OCI-LY3 (cell line): Measurements from ENCODE around the gene UFSP1.

Experiments used
- CTCF ChIP-seq: fragments of 200-600, 300-600 bp; sonication (generic); IDR thresholded peaks from 2 replicates; pipeline ENCODE4 v1.5.1; 2014; ENCODE audit warnings: antibody characterized with exemption, low read length, low read depth
- EZH2phosphoT487 ChIP-seq: fragments of 200-600 bp; shearing (Covaris generic); IDR thresholded peaks from 2 replicates; pipeline ENCODE4 v1.6.1; 2018; ENCODE audit warnings: antibody characterized with exemption, mixed run types, low read depth

- TF ChIP-seq CTCF (no peak), EZH2phosphoT487 (no peak)
These were observed 24.1 kb downstream of the UFSP1 start for GRCh38 chr7:100865372-100865911.
